Upper lobe of left lung (tissue), 4 donors: Measurements from ENCODE around the gene CNKSR2.

Experiments used
- EP300 ChIP-seq, 4 donors: sonication (generic); formaldehyde crosslinking; IDR thresholded peaks; one replicate each; pipeline ENCODE4 v1.5.1; 2017; ENCODE audit warnings: antibody characterized with exemption in 4 of 4, control low read depth in 2 of 4
- POLR2A ChIP-seq, 4 donors: fragments of 450-650 bp; IDR thresholded peaks; one replicate each; pipeline ENCODE4 v1.5.1; 2016 to 2017; ENCODE audit warnings: antibody characterized with exemption in 4 of 4, mild to moderate bottlenecking in 2 of 4
- TF ChIP-seq, protein P1 (sequence below), 6 experiments: fragments of 450-650 bp in 4 of 6; fragments of 200-600 bp in 2 of 6; sonication (generic) in 2 of 6; IDR thresholded peaks; one replicate each; pipeline ENCODE4 v1.5.1; 2016 to 2019; ENCODE audit warnings: antibody characterized with exemption in 6 of 6

DNA sequence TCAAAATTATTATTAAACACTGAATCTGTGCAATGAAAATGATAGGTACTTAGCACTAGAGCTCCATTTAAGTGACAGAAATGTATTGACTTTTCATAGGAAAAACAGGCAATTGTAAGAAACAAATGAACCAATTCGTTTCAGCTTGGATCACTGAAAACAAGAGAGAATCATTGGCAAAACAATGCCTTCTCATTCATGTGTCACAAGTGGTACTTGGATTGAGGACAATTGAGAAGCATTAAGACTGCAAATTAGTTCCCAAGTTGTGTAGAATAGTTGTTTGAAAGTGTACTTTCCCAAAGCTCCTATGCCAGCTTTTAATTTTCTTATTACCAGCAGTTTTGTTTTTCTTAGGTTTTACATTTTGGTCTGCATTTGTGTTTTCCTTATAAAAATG is 20.6 kb downstream of the CNKSR2 start:
- TF ChIP-seq POLR2A (IDR thresholded peaks at IDR 0.05) (no peak), EP300 (IDR thresholded peaks at IDR 0.05) (no peak)
- TF ChIP-seq, protein P1, sequence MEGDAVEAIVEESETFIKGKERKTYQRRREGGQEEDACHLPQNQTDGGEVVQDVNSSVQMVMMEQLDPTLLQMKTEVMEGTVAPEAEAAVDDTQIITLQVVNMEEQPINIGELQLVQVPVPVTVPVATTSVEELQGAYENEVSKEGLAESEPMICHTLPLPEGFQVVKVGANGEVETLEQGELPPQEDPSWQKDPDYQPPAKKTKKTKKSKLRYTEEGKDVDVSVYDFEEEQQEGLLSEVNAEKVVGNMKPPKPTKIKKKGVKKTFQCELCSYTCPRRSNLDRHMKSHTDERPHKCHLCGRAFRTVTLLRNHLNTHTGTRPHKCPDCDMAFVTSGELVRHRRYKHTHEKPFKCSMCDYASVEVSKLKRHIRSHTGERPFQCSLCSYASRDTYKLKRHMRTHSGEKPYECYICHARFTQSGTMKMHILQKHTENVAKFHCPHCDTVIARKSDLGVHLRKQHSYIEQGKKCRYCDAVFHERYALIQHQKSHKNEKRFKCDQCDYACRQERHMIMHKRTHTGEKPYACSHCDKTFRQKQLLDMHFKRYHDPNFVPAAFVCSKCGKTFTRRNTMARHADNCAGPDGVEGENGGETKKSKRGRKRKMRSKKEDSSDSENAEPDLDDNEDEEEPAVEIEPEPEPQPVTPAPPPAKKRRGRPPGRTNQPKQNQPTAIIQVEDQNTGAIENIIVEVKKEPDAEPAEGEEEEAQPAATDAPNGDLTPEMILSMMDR (IDR thresholded peaks at IDR 0.05) = no peak
